H9 (cell line): ENCODE measurements around the gene PAOX. TPM values are rescaled to one million over a fixed set of nuclear protein-coding genes. Genes with fewer than 3 reads are reported as not detected.
A peak's percentile ranks its signal among the peaks of the same experiment; 100 is the strongest.

Experiments used
- DNase-seq: peaks from one replicate; pipeline ENCODE4 v3.0.0-alpha.2; 2017
- H2AFZ ChIP-seq: one replicate; pipeline ENCODE4 v1.6.1; 2013; ENCODE audit warnings: mild to moderate bottlenecking, low read length, control low read depth, moderate library complexity
- H2AK5ac ChIP-seq: 2 replicates; pipeline ENCODE4 v1.6.1; 2013; ENCODE audit warnings: low read length, control low read depth, mixed read lengths; ENCODE audit not compliant: insufficient read length
- H2BK120ac ChIP-seq: one replicate; pipeline ENCODE4 v1.6.1; 2013; ENCODE audit warnings: low read depth, mild to moderate bottlenecking, low read length, control low read depth, inconsistent platforms; ENCODE audit not compliant: poor library complexity, severe bottlenecking
- H2BK12ac ChIP-seq: 2 replicates; pipeline ENCODE4 v1.6.1; 2013; ENCODE audit warnings: low read length, control low read depth, mixed read lengths, low read depth; ENCODE audit not compliant: insufficient read length
- H2BK15ac ChIP-seq: 2 replicates; pipeline ENCODE4 v1.6.1; 2013; ENCODE audit warnings: low read depth, low read length, control low read depth
- H2BK20ac ChIP-seq: one replicate; pipeline ENCODE4 v1.6.1; 2013; ENCODE audit warnings: low read depth, mild to moderate bottlenecking, low read length, control low read depth, inconsistent platforms; ENCODE audit not compliant: poor library complexity, severe bottlenecking
- H2BK5ac ChIP-seq: 2 replicates; pipeline ENCODE4 v1.6.1; 2013; ENCODE audit warnings: low read length, control low read depth, mixed read lengths; ENCODE audit not compliant: insufficient read length
- H3K14ac ChIP-seq: 2 replicates; pipeline ENCODE4 v1.6.1; 2013; ENCODE audit warnings: low read length, control low read depth; ENCODE audit not compliant: insufficient read depth
- H3K18ac ChIP-seq: 2 replicates; pipeline ENCODE4 v1.6.1; 2013; ENCODE audit warnings: low read depth, mild to moderate bottlenecking, mixed read lengths, low read length, control low read depth; ENCODE audit not compliant: insufficient read length
- H3K23ac ChIP-seq: 2 replicates; pipeline ENCODE4 v1.6.1; 2013; ENCODE audit warnings: low read length, control low read depth, mixed read lengths, low read depth; ENCODE audit not compliant: insufficient read length
- H3K23me2 ChIP-seq: 2 replicates; pipeline ENCODE4 v1.6.1; 2013; ENCODE audit warnings: low read depth, mild to moderate bottlenecking, mixed read lengths, low read length, control low read depth; ENCODE audit not compliant: insufficient read length, poor library complexity, severe bottlenecking
- H3K27ac ChIP-seq: 2 replicates; pipeline ENCODE4 v1.5.1; 2013; ENCODE audit warnings: low read length, control low read depth, mixed read lengths, low read depth; ENCODE audit not compliant: insufficient read length
- H3K27me3 ChIP-seq: 2 replicates; pipeline ENCODE4 v1.6.1; 2013; ENCODE audit warnings: low read length, control low read depth, inconsistent platforms; ENCODE audit not compliant: insufficient read depth
- H3K4ac ChIP-seq: 2 replicates; pipeline ENCODE4 v1.6.1; 2013; ENCODE audit warnings: low read depth, mild to moderate bottlenecking, control low read depth, inconsistent platforms, low read length, moderate library complexity
- H3K4me1 ChIP-seq: 2 replicates; pipeline ENCODE4 v1.6.1; 2013; ENCODE audit warnings: low read length, control low read depth, inconsistent platforms; ENCODE audit not compliant: insufficient read depth
- H3K4me2 ChIP-seq: 2 replicates; pipeline ENCODE4 v1.6.1; 2013; ENCODE audit warnings: low read length, control low read depth, mixed read lengths; ENCODE audit not compliant: insufficient read length, insufficient read depth
- H3K56ac ChIP-seq: 2 replicates; pipeline ENCODE4 v1.6.1; 2013; ENCODE audit warnings: low read depth, mild to moderate bottlenecking, mixed read lengths, low read length, control low read depth; ENCODE audit not compliant: insufficient read length
- H3K79me1 ChIP-seq: 2 replicates; pipeline ENCODE4 v1.6.1; 2013; ENCODE audit warnings: low read depth, mild to moderate bottlenecking, moderate library complexity, low read length, control low read depth, inconsistent platforms; ENCODE audit not compliant: insufficient read depth, poor library complexity, severe bottlenecking
- H3K79me2 ChIP-seq: 2 replicates; pipeline ENCODE4 v1.6.1; 2013; ENCODE audit warnings: low read length, control low read depth, inconsistent platforms; ENCODE audit not compliant: insufficient read depth
- H3K9ac ChIP-seq: 2 replicates; pipeline ENCODE4 v1.6.1; 2013; ENCODE audit warnings: low read length, control low read depth, mixed read lengths; ENCODE audit not compliant: insufficient read length; ENCODE audit errors: extremely low read depth
- H3K9me3 ChIP-seq: one replicate; pipeline ENCODE4 v1.6.1; 2013; ENCODE audit warnings: low read depth, low read length, inconsistent platforms; ENCODE audit not compliant: control insufficient read depth
- H3T11ph ChIP-seq: one replicate; pipeline ENCODE4 v1.6.1; 2013; ENCODE audit warnings: mild to moderate bottlenecking, low read length, control low read depth, inconsistent platforms
- H4K20me1 ChIP-seq: one replicate; pipeline ENCODE4 v1.6.1; 2013; ENCODE audit not compliant: control insufficient read depth, insufficient read length, insufficient read depth
- H4K5ac ChIP-seq: 2 replicates; pipeline ENCODE4 v1.6.1; 2013; ENCODE audit warnings: low read depth, mild to moderate bottlenecking, mixed read lengths, low read length, control low read depth; ENCODE audit not compliant: insufficient read length
- H4K8ac ChIP-seq: replicated peaks from 2 replicates; pipeline ENCODE4 v1.6.1; 2013; ENCODE audit warnings: low read length, control low read depth, mixed read lengths, low read depth; ENCODE audit not compliant: insufficient read length
- H4K91ac ChIP-seq: 2 replicates; pipeline ENCODE4 v1.6.1; 2013; ENCODE audit warnings: low read depth, mild to moderate bottlenecking, moderate library complexity, mixed read lengths, low read length, control low read depth; ENCODE audit not compliant: insufficient read length
- H3K27ac Mint-ChIP-seq, 3 experiments: 2 replicates in 2 of 3; 3 replicates in 1 of 3; pipeline ENCODE4 v1.8.0; 2020 to 2021; ENCODE audit warnings: mixed read lengths in 3 of 3, mild to moderate bottlenecking in 1 of 3, moderate library complexity in 1 of 3
- H3K27me3 Mint-ChIP-seq: 2 replicates; pipeline ENCODE4 v1.8.0; 2021; ENCODE audit warnings: low read depth, mild to moderate bottlenecking, moderate library complexity, mixed read lengths
- H3K36me3 Mint-ChIP-seq, 3 experiments: 2 replicates in 2 of 3; 3 replicates in 1 of 3; pipeline ENCODE4 v1.8.0; 2020 to 2021; ENCODE audit warnings: low read depth in 3 of 3, mixed read lengths in 3 of 3; ENCODE audit not compliant: insufficient read depth in 1 of 3
- H3K4me1 Mint-ChIP-seq, 2 experiments: 2 replicates each; pipeline ENCODE4 v1.8.0; 2020; ENCODE audit warnings: mixed read lengths in 2 of 2
- H3K4me3 Mint-ChIP-seq, 2 experiments: 2 replicates in 1 of 2; 3 replicates in 1 of 2; pipeline ENCODE4 v1.8.0; 2020 to 2021; ENCODE audit warnings: mild to moderate bottlenecking in 2 of 2, mixed read lengths in 2 of 2, moderate library complexity in 1 of 2
- H3K9me3 Mint-ChIP-seq, 2 experiments: 2 replicates in 1 of 2; 3 replicates in 1 of 2; pipeline ENCODE4 v1.8.0; 2020; ENCODE audit warnings: mild to moderate bottlenecking in 2 of 2, mixed read lengths in 2 of 2, moderate library complexity in 1 of 2
- WGBS: extraction: QIAGEN DNeasy Blood & Tissue Kit; methylation state at CpG from one replicate; pipeline ENCODE4 v1.1.7; 2013; ENCODE audit warnings: missing lambda C conversion rate, low lambda C conversion rate, mixed read lengths; ENCODE audit not compliant: insufficient read length; ENCODE audit errors: extremely low coverage; 5-methylcytosine and 5-hydroxymethylcytosine counted together
- total RNA-seq: library from RNA; stranded (reverse); gene quantifications from 2 replicates; pipeline ENCODE4 v1.2.1, GENCODE V29; 2021
- TF ChIP-seq, protein P1 (sequence below): fragments of 200-600 bp; sonication (generic); conservative IDR thresholded peaks from 3 replicates; pipeline ENCODE4 v1.8.0; 2021; ENCODE audit warnings: antibody characterized with exemption, mild to moderate bottlenecking

Gene PAOX
- total RNA-seq, 1 experiment from 2014 or later, result 5.6 TPM

DNA sequence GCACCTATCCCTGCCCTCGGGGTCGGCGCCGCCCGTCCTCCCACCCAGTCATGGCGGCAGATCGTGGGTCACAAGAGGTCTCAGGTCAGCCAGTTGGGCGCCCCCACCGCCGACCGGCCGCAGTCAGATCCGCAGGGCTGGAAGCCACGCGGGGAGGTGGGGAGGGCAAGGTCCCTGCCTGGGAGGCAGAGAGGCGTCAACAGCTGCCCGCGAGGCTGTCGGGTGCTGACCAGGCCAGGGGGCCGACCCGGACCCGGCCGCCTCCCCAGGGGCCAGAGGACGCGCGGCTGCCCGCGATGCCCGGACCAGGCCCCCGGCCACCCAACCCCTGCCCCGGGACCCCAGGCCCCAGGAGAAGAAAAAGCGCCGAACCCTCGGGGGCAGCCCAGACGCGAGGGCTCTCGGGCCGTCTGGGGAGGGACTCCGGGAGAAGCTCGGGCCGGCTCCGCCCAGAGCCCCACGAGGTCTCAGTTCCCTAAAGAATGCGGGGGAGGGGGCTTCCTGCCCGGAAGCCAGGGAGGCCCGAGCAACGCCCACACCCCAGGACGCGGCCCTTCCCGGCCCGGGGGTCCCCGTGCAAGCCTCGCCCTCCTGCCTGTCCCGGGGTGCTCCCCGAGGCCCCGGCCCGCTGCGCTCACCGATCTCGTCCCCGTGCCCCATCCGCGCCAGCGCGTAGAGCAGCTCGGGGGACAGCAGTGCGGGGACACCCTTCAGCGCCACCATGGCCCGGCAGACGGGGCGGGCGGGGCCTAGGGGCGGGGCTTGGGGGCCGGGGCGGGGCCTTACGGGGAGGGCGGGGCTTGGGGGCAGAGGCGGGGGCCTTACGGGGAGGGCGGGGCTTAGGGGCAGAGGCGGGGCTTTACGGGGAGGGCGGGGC is 21.5 kb upstream of the PAOX start, which contains the start of gene FUOM:
FUOM (minus strand) TSS at position 735 of the 877 bp plus-strand sequence; CDS start at position 723, 12 bp downstream.
- H2BK12ac ChIP-seq, result no peak within 1 kb of the TSS
- H3K79me2 ChIP-seq, result no peaks in the 10 kb centered on the region

More for the DNA sequence above, 21.5 kb upstream of the PAOX start, which contains the start of gene FUOM:
- Histone ChIP-seq H3T11ph (no peak within 1 kb of the TSS), H3K56ac (no peak within 1 kb of the TSS), H2AFZ (no peak within 1 kb of the TSS), H2BK5ac (no peak within 1 kb of the TSS), H3K14ac (peak within 1 kb of the TSS; percentile 89; the same call in 1 of the 2 replicates), H3K23me2 (no peaks in the 10 kb centered on the region), H3K27ac (no peak within 1 kb of the TSS), H3K9ac (peak within 1 kb of the TSS; percentile 53), H2BK120ac (no peak within 1 kb of the TSS), H3K23ac (no peak within 1 kb of the TSS), H3K4me2 (peak within 1 kb of the TSS; percentile 35), H3K9me3 (no peaks in the 10 kb centered on the region), H3K4me1 (no peaks in the 10 kb centered on the region), H4K5ac (no peak within 1 kb of the TSS), H3K4ac (no peak within 1 kb of the TSS), H3K18ac (peak within 1 kb of the TSS; percentile 77), H2BK20ac (no peak within 1 kb of the TSS), H2BK15ac (no peak within 1 kb of the TSS), H4K8ac (no peak within 1 kb of the TSS), H3K79me1 (no peaks in the 10 kb centered on the region), H4K20me1 (no peaks in the 10 kb centered on the region), H2AK5ac (no peak within 1 kb of the TSS), H4K91ac (no peak within 1 kb of the TSS), H3K27me3 (no peaks in the 10 kb centered on the region; the same call in 1 of the 2 replicates)
- H3K9me3 Mint-ChIP-seq, result no peaks in the 10 kb centered on the region
- H3K36me3 Mint-ChIP-seq, result peaks cover 12 to 15% (median 13%) of the 10 kb centered on the region in 3 experiments; a peak in 6 of 7 replicates
- peaks cover 24% of the 10 kb centered on the region for H3K27me3 Mint-ChIP-seq
- peak within 1 kb of the TSS; percentile 75 to 83 for H3K4me3 Mint-ChIP-seq
- TF ChIP-seq, protein P1, sequence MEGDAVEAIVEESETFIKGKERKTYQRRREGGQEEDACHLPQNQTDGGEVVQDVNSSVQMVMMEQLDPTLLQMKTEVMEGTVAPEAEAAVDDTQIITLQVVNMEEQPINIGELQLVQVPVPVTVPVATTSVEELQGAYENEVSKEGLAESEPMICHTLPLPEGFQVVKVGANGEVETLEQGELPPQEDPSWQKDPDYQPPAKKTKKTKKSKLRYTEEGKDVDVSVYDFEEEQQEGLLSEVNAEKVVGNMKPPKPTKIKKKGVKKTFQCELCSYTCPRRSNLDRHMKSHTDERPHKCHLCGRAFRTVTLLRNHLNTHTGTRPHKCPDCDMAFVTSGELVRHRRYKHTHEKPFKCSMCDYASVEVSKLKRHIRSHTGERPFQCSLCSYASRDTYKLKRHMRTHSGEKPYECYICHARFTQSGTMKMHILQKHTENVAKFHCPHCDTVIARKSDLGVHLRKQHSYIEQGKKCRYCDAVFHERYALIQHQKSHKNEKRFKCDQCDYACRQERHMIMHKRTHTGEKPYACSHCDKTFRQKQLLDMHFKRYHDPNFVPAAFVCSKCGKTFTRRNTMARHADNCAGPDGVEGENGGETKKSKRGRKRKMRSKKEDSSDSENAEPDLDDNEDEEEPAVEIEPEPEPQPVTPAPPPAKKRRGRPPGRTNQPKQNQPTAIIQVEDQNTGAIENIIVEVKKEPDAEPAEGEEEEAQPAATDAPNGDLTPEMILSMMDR, result no peak
- no CpG with 5 or more reads among the region's 83 CpGs for WGBS
- H3K27ac Mint-ChIP-seq, result no peak within 1 kb of the TSS; a peak in 1 of 7 replicates
- DNase-seq, result peak; percentile 93
- peaks cover 0 to 2% of the 10 kb centered on the region in 2 experiments; a peak in 1 of 4 replicates for H3K4me1 Mint-ChIP-seq
